Psoas muscle (tissue), 8 donors: ENCODE results near the gene TMEM247. TPM values are rescaled to one million over a fixed set of nuclear protein-coding genes. Genes with fewer than 3 reads are reported as not detected.

Source experiments
- ATAC-seq, 4 donors: fragments of 200-7000 bp; cut with Tn5 transposase; one replicate each; pipeline ENCODE4 v1.9.1; 2020; ENCODE audit warnings: moderate library complexity in 3 of 4, mild to moderate bottlenecking in 2 of 4
- DNase-seq, 2 donors: peaks; one replicate each; pipeline ENCODE4 v3.0.0-alpha.2; 2020
- H3K27ac ChIP-seq: fragments of 200-600 bp; one replicate; pipeline ENCODE4 v1.8.0; 2022
- H3K27me3 ChIP-seq, 3 donors: fragments of 200-600 bp in 1 of 3; one replicate each; pipeline versions ENCODE4 v1.6.1 to v1.8.0; 2013 to 2022; ENCODE audit warnings: low read length in 2 of 3, mild to moderate bottlenecking in 2 of 3, moderate library complexity in 1 of 3; ENCODE audit not compliant: insufficient read depth in 3 of 3
- H3K36me3 ChIP-seq, 2 donors: fragments of 200-600 bp in 1 of 2; one replicate each; pipeline versions ENCODE4 v1.6.1 to v1.8.0; 2013 to 2022; ENCODE audit warnings: low read depth in 1 of 2, mild to moderate bottlenecking in 1 of 2, moderate library complexity in 1 of 2; ENCODE audit not compliant: insufficient read depth in 1 of 2
- H3K4me1 ChIP-seq: fragments of 200-600 bp; one replicate; pipeline ENCODE4 v1.8.0; 2022
- H3K4me3 ChIP-seq: fragments of 200-600 bp; one replicate; pipeline ENCODE4 v1.8.0; 2022; ENCODE audit warnings: mild to moderate bottlenecking
- H3K9me3 ChIP-seq: fragments of 200-600 bp; one replicate; pipeline ENCODE4 v1.8.0; 2022
- CTCF ChIP-seq: fragments of 200-600 bp; IDR thresholded peaks from one replicate; pipeline ENCODE4 v1.8.0; 2022; ENCODE audit warnings: antibody characterized with exemption
- WGBS, 3 donors: extraction: QIAGEN DNeasy Blood & Tissue Kit; methylation state at CpG; one replicate each; pipeline versions ENCODE4 v1.1.6 to v1.1.7; 2013; 5-methylcytosine and 5-hydroxymethylcytosine counted together
- intact Hi-C, 2 donors: fragments of 100-400 bp; cut with DNase I; formaldehyde crosslinking; loops; one replicate each; pipeline versions ENCODE4 v1.11.0 to v1.14.2; 2022
- polyA plus RNA-seq, 3 donors: library from polyadenylated mRNA; stranded (reverse); fragments of 200-250 nt; gene quantifications; one replicate each; pipeline ENCODE4 v1.2.3, GENCODE V29; 2013
- total RNA-seq, 4 donors: library from RNA; stranded (reverse); fragmentation: NEBNext Ultra II Directional in 2 of 4; extraction: Animal tissue kit (Norgen Biotek cat#: 25700) in 2 of 4; gene quantifications; one replicate each; pipeline versions ENCODE4 v1.2.1 to v1.2.4, GENCODE V29; 2021 to 2023
- donor health status: healthy with polysubstance abuse.
- donor health status: DM: no; HTN: no; CAD: no; lungs with moderate emphysema.
- donor health status: Bipolar disorder and iron deficiency.
- donor health status: healthy.
- donor health status: DM: yes; HTN: yes; CAD: no.
- donor health status: DM: no; HTN: no; CAD: no.
- donor health status: DM: no; HTN: no; CAD: no.
- donor health status: DM: yes; HTN: yes; CAD: no.

Gene TMEM247
- total and polyA plus RNA-seq, 7 donors = not detected

GRCh38 chr2:46493971-46494250 is 14.5 kb downstream of the TMEM247 start:
- H3K4me1 ChIP-seq = peaks cover 12% of the 10 kb centered on the region
- no peak for ATAC-seq
- H3K9me3 ChIP-seq = no peaks in the 10 kb centered on the region
- intact Hi-C loops = no loop called here
- H3K4me3 ChIP-seq = no peak overlapping the region
- no peak overlapping the region for H3K27ac ChIP-seq
- no peak for TF ChIP-seq CTCF
- WGBS, 3 donors = 52 to 62% (median 57%) methylated on average over 4 of the region's 4 CpGs
- DNase-seq = no peak
- H3K36me3 ChIP-seq = no peaks in the 10 kb centered on the region
- no peaks in the 10 kb centered on the region for H3K27me3 ChIP-seq

GRCh38 chr2:46494596-46494995 is 15.2 kb downstream of the TMEM247 start:
- no peak overlapping the region for H3K27ac ChIP-seq
- no peak overlapping the region for H3K4me3 ChIP-seq
- intact Hi-C loops = no loop called here
- ATAC-seq = no peak
- no peaks in the 10 kb centered on the region for H3K9me3 ChIP-seq
- H3K4me1 ChIP-seq = peaks cover 12% of the 10 kb centered on the region
- no peaks in the 10 kb centered on the region for H3K27me3 ChIP-seq
- no peaks in the 10 kb centered on the region for H3K36me3 ChIP-seq
- 82 to 93% (median 86%) methylated on average over 4 of the region's 4 CpGs for WGBS, 3 donors
- DNase-seq = no peak
- TF ChIP-seq CTCF = no peak

GRCh38 chr2:46495231-46496030 is 16.1 kb downstream of the TMEM247 start:
- peaks cover 11% of the 10 kb centered on the region for H3K4me1 ChIP-seq
- intact Hi-C loops = no loop called here

GRCh38 chr2:46497766-46498165 is 18.4 kb downstream of the TMEM247 start:
- Histone ChIP-seq H3K36me3 (no peaks in the 10 kb centered on the region), H3K27me3 (no peaks in the 10 kb centered on the region), H3K27ac (no peak overlapping the region), H3K4me3 (no peak overlapping the region), H3K9me3 (no peaks in the 10 kb centered on the region), H3K4me1 (peaks cover 6% of the 10 kb centered on the region)
- no peak for TF ChIP-seq CTCF
- ATAC-seq (no peak), DNase-seq (no peak)
- WGBS, 3 donors = 90 to 92% (median 91%) methylated on average over 4 of the region's 4 CpGs
- intact Hi-C loops = no loop called here

More at GRCh38 chr2:46495231-46496030, 16.1 kb downstream of the TMEM247 start:
- Histone ChIP-seq H3K27ac (no peak overlapping the region), H3K4me3 (no peak overlapping the region), H3K36me3 (no peaks in the 10 kb centered on the region), H3K27me3 (no peaks in the 10 kb centered on the region), H3K9me3 (no peaks in the 10 kb centered on the region)
- no peak for DNase-seq
- no peak for TF ChIP-seq CTCF
- 88 to 90% (median 89%) methylated on average over 9 of the region's 9 CpGs for WGBS, 3 donors
- ATAC-seq = no peak

GRCh38 chr2:46498681-46499080 is 19.3 kb downstream of the TMEM247 start:
- ATAC-seq (no peak), DNase-seq (no peak)
- TF ChIP-seq CTCF = no peak
- H3K9me3 ChIP-seq = no peaks in the 10 kb centered on the region
- WGBS, 3 donors = 84 to 90% (median 86%) methylated on average over 4 of the region's 4 CpGs
- no peak overlapping the region for H3K4me3 ChIP-seq
- intact Hi-C loops = no loop called here
- no peaks in the 10 kb centered on the region for H3K36me3 ChIP-seq
- H3K27me3 ChIP-seq = no peaks in the 10 kb centered on the region
- peaks cover 6% of the 10 kb centered on the region for H3K4me1 ChIP-seq
- no peak overlapping the region for H3K27ac ChIP-seq
